ENCODE measurements around the gene HSD17B8.
A peak's percentile ranks its signal among the peaks of the same experiment; 100 is the strongest.

Gene HSD17B8

DNA sequence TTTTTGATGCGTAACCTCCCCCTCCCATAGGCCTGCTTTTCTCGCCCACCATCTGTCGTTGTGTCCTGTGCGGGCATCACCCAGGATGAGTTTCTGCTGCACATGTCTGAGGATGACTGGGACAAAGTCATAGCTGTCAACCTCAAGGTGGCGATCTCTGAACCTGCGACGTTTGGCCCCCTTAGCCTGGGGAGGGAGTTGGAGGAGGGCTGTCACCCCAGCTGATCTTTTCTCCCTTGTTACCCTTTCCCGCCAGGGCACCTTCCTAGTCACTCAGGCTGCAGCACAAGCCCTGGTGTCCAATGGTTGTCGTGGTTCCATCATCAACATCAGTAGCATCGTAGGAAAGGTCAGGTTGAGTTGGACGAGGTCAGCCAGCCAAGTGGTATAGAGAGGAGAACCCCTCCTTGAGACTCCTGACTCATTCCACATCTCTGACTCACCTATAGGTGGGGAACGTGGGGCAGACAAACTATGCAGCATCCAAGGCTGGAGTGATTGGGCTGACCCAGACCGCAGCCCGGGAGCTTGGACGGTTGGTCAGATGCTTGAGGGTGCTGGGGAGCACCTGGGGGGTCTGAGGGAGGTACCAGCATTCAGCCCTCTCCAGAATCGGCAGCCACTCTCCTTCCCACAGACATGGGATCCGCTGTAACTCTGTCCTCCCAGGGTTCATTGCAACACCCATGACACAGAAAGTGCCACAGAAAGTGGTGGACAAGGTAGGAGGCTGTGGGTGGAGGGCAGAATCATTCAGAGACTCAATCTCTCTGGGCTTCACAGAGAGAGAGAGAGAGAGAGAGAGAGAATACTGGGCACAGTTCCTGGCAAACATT is 954 bp downstream of the HSD17B8 start:
- TF ChIP-seq, protein P1, sequence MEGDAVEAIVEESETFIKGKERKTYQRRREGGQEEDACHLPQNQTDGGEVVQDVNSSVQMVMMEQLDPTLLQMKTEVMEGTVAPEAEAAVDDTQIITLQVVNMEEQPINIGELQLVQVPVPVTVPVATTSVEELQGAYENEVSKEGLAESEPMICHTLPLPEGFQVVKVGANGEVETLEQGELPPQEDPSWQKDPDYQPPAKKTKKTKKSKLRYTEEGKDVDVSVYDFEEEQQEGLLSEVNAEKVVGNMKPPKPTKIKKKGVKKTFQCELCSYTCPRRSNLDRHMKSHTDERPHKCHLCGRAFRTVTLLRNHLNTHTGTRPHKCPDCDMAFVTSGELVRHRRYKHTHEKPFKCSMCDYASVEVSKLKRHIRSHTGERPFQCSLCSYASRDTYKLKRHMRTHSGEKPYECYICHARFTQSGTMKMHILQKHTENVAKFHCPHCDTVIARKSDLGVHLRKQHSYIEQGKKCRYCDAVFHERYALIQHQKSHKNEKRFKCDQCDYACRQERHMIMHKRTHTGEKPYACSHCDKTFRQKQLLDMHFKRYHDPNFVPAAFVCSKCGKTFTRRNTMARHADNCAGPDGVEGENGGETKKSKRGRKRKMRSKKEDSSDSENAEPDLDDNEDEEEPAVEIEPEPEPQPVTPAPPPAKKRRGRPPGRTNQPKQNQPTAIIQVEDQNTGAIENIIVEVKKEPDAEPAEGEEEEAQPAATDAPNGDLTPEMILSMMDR (IDR thresholded peaks at IDR 0.05; ENCODE audit: extremely low read depth, insufficient read depth, missing control alignments), result peak; percentile 46
- in situ Hi-C loops (cut with MboI; ENCODE audit: low pct_unique_long_range_greater_than_20kb, low sequenced_read_pairs, unreplicated experiment), result no loop called here

DNA sequence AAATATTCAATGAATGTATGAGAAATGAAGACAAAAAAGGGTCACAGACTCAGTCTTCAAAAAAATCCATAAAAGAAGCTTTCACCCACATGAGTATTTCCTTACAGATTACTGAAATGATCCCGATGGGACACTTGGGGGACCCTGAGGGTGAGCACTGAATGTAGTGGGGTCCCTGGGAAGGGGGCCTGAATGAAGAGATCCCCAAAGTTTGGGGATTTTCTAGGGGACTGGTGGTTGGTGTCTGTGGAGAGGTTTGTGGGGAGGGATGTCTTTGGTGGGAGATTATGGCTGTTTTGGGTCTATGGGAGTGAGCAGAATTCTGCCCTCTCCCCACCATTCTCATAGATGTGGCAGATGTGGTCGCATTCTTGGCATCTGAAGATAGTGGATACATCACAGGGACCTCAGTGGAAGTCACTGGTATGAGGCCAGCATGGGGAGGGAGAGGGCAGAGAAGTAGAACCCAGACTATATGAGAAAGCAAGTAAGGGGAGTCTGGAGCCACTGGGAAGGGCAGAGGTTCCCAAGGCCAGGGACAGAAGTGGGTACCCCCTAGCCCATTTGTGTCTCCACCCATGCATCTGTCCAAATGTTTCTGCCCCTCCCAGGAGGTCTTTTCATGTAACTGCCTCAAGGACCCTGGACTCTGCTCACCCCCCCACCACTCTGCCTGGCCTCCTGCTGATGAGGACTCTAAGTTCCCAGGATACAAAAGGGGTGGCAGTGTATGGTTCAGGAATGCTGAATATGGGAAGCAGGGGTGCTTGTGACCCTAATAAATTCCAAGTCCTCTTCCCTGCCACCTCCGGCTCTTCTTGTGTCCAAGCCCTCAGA is 1.8 kb downstream of the HSD17B8 start:
- in situ Hi-C loops (cut with MboI; ENCODE audit: low pct_unique_long_range_greater_than_20kb, low sequenced_read_pairs, unreplicated experiment), result no loop called here
- no peak for DNase-seq (ENCODE audit: low spot score)
- TF ChIP-seq, protein P1 (IDR thresholded peaks at IDR 0.05; ENCODE audit: extremely low read depth, insufficient read depth, missing control alignments), result no peak

More for the DNA sequence above, 954 bp downstream of the HSD17B8 start:
- peak; percentile 53 for DNase-seq (ENCODE audit: low spot score)

DNA sequence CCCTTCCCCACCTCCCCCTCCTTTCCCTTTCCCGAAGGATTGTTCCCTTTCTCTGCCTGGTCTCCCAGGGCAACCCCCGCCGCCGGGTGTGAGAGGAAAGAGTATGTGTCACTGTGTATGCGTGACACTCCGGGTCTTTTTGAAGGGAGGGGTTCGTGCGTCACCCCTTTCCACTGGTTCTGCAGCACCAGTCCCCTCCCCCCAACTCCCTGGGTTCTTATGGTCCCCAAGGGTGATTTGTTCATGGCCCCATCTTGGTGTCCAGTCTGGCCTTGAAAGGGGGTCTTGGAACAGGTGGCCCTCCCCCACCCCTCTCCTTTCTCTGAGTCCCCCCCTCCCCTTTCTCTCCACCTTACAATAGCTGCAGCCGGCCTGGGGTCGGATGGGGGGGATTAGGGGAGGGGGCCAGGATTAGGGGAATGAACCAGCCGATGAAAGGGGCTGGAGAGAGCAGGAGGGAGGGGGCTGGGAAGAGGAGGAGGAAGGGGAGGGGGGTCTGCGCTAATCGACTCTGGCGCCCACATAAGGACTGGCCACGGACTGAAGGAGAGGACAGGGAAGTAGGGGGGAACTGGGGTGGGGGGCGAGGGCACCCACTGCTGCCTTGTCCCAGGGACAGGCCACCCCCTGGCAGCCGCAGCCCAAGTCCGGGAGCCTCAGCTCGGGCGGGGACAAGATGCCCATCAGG is 2.6 kb downstream of the HSD17B8 start:
- DNase-seq (ENCODE audit: low spot score), result no peak
- TF ChIP-seq, protein P1 (IDR thresholded peaks at IDR 0.05; ENCODE audit: extremely low read depth, insufficient read depth, missing control alignments), result no peak
- in situ Hi-C loops (cut with MboI; ENCODE audit: low pct_unique_long_range_greater_than_20kb, low sequenced_read_pairs, unreplicated experiment), result no loop called here

DNA sequence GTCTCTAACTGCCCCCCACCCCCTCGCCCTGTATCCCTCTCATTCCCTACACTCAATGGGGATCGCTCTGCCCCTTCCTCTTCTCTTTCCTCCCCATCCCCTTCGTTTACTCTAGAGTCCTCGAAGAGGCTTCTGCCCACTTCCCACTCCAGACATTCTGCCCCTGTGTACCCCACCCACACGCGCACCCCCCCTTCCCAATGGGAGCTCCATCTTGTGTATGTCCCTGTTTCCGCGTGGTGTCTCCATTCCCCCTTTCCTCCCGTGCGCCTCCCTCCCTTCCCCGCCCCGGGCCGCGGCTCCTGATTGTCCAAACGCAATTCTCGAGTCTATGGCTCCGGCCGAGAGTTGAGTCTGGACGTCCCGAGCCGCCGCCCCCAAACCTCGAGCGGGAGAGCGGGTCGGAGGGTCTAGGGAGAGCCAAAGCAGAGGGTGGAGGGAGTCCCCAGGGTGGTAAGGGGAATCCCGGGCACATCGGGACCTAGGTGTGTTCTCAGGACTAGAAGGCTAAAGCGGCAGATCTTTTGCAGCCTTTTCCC is 3.2 kb downstream of the HSD17B8 start:
- in situ Hi-C loops (cut with MboI; ENCODE audit: low pct_unique_long_range_greater_than_20kb, low sequenced_read_pairs, unreplicated experiment), result no loop called here
- DNase-seq (ENCODE audit: low spot score), result no peak
- TF ChIP-seq, protein P1 (IDR thresholded peaks at IDR 0.05; ENCODE audit: extremely low read depth, insufficient read depth, missing control alignments), result no peak

DNA sequence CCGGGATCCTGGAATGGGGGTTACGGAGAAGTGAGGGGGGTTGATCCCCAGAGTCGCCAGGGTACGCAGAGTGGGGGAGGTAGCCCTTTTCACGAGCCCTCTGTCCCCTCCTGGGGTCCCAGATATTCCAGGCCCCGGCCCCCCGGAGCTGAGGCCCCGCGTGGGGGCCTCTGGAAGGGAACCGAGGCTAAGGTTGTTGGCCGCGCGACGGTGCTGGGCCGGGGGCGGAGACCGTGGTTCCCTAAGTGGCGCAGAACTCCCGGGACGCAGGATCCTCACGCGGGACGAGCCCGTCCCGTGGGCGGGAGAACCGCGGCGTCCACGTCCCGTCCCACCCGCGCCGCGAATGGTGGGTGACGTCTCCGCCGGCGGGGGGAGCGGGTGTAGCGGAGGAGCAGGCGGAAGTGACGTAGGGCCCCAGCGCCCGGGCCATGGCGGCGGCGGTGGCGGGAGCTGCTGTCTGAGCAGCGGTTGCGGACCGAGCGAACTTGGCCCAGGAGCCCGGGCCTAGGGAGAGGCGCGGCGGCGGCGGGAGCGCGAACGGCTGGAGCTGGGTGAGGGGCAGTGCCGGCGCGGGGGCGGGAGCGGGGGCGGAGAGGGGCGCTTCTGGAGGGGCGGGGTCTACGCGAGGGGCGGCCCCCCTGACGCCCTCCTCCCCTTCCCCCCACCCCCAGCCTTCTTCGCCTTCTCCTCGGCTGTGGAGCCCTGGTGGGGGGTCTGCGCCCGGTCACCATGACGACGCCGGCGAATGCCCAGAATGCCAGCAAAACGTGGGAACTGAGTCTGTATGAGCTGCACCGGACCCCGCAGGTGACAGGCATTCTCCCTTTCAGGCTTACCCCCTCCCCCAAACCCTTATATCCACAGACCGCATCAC is 3.9 kb downstream of the HSD17B8 start, which contains the start of gene RING1:
Gene RING1, plus strand, starts transcription at position 410 of the 877 bp plus-strand sequence. Its CDS starts 323 bp downstream, at position 733.
- peak; percentile 97 for DNase-seq (ENCODE audit: low spot score)
- in situ Hi-C loops (cut with MboI; ENCODE audit: low pct_unique_long_range_greater_than_20kb, low sequenced_read_pairs, unreplicated experiment), result no loop called here
- TF ChIP-seq, protein P1 (IDR thresholded peaks at IDR 0.05; ENCODE audit: extremely low read depth, insufficient read depth, missing control alignments), result no peak

All from GM13977 (cell line).